H1 (cell line): ENCODE results near the gene CFDP1. TPM values are rescaled to one million over a fixed set of nuclear protein-coding genes. Genes with fewer than 3 reads are reported as not detected.

ENCODE experiments used
- CTCF ChIA-PET: fragments of 300-600 bp; sonication (Branson Sonifier 250); formaldehyde crosslinking; loops from one replicate; lab custom pipeline; 2021; ENCODE audit not compliant: partially characterized antibody; lab: Charles Lee
- POLR2A ChIA-PET: fragments of 300-600 bp; sonication (Branson Sonifier 250); formaldehyde crosslinking; loops from one replicate; lab custom pipeline; 2021; ENCODE audit warnings: inconsistent platforms; ENCODE audit not compliant: partially characterized antibody; lab: Charles Lee
- DNase-seq, 2 experiments: peaks; one replicate each; pipeline versions ENCODE4 v3.0.0 to v3.0.0-alpha.2; 2010 to 2022; ENCODE audit warnings: low spot score in 2 of 2, low read depth in 1 of 2, mixed read lengths in 1 of 2
- FAIRE-seq: peaks from 2 replicates; lab custom pipeline; 2011; peaks lifted over from hg19 to GRCh38; lab: Jason Lieb, UNC
- H2AFZ ChIP-seq: 2 replicates; pipeline ENCODE4 v1.8.1; 2012; ENCODE audit warnings: low read length, inconsistent platforms
- H2AK5ac ChIP-seq: 2 replicates; pipeline ENCODE4 v1.6.1; 2013; ENCODE audit warnings: low read depth, low read length
- H2BK120ac ChIP-seq: replicated peaks from 2 replicates; pipeline ENCODE3; 2013; ENCODE audit warnings: low read depth, low read length, inconsistent platforms
- H2BK12ac ChIP-seq: 2 replicates; pipeline ENCODE4 v1.6.1; 2013; ENCODE audit warnings: low read depth, low read length
- H2BK15ac ChIP-seq: 2 replicates; pipeline ENCODE4 v1.6.1; 2013; ENCODE audit warnings: low read length
- H2BK20ac ChIP-seq: 2 replicates; pipeline ENCODE4 v1.6.1; 2013; ENCODE audit warnings: low read length
- H2BK5ac ChIP-seq: 2 replicates; pipeline ENCODE4 v1.6.1; 2013; ENCODE audit warnings: low read depth, low read length
- H3K14ac ChIP-seq: 2 replicates; pipeline ENCODE4 v1.6.1; 2013; ENCODE audit warnings: inconsistent platforms; ENCODE audit not compliant: insufficient read length
- H3K18ac ChIP-seq: 2 replicates; pipeline ENCODE4 v1.6.1; 2013; ENCODE audit warnings: low read length; ENCODE audit errors: extremely low read depth
- H3K23ac ChIP-seq: 2 replicates; pipeline ENCODE4 v1.6.1; 2013; ENCODE audit warnings: inconsistent platforms; ENCODE audit not compliant: insufficient read length
- H3K23me2 ChIP-seq: 2 replicates; pipeline ENCODE4 v1.6.1; 2013; ENCODE audit warnings: low read depth, low read length
- H3K27ac ChIP-seq: 2 replicates; pipeline ENCODE4 v1.6.1; 2011; ENCODE audit warnings: low read depth, low read length, inconsistent platforms
- H3K27me3 ChIP-seq, 4 experiments: replicated peaks in 1 of 4; 1 replicate in 1 of 4; 2 replicates in 3 of 4; pipeline versions ENCODE4 v1.6.1 to v1.8.1; 2011 to 2013; ENCODE audit warnings: low read length in 3 of 4, mild to moderate bottlenecking in 3 of 4, inconsistent platforms in 2 of 4, mixed read lengths in 2 of 4, moderate library complexity in 1 of 4; ENCODE audit not compliant: control insufficient read depth in 3 of 4, insufficient read depth in 3 of 4; ENCODE audit errors: extremely low read depth in 1 of 4
- H3K36me3 ChIP-seq, 4 experiments: 2 replicates each; pipeline versions ENCODE4 v1.6.1 to v1.8.1; 2011 to 2013; ENCODE audit warnings: mild to moderate bottlenecking in 4 of 4, low read length in 3 of 4, moderate library complexity in 2 of 4, control low read depth in 1 of 4, inconsistent platforms in 1 of 4; ENCODE audit not compliant: insufficient read depth in 4 of 4, control insufficient read depth in 2 of 4
- H3K4ac ChIP-seq: replicated peaks from 2 replicates; pipeline ENCODE3; 2013; ENCODE audit warnings: low read length, low read depth, mixed read lengths, inconsistent platforms; ENCODE audit not compliant: insufficient read length
- H3K4me1 ChIP-seq, 4 experiments: replicated peaks in 1 of 4; 1 replicate in 1 of 4; 2 replicates in 3 of 4; pipeline versions ENCODE4 v1.6.1 to v1.8.1; 2011 to 2013; ENCODE audit warnings: low read length in 3 of 4, inconsistent platforms in 2 of 4, mixed read lengths in 1 of 4; ENCODE audit not compliant: insufficient read depth in 4 of 4, control insufficient read depth in 3 of 4
- H3K4me2 ChIP-seq, 2 experiments: 2 replicates each; pipeline versions ENCODE4 v1.6.1 to v1.8.1; 2011 to 2013; ENCODE audit warnings: low read depth in 2 of 2, low read length in 2 of 2, control low read depth in 1 of 2, inconsistent platforms in 1 of 2, mild to moderate bottlenecking in 1 of 2; ENCODE audit not compliant: insufficient read depth in 1 of 2
- H3K4me3 ChIP-seq, 4 experiments: fragments of 200-600, 300-600 bp in 1 of 4; sonication (generic), shearing (Covaris generic), sonication (Bioruptor Twin) in 1 of 4; 2 replicates each; pipeline versions ENCODE4 v1.5.1 to v1.8.1; 2011 to 2016; ENCODE audit warnings: low read length in 4 of 4, low read depth in 3 of 4, control low read depth in 2 of 4, inconsistent platforms in 2 of 4, mild to moderate bottlenecking in 2 of 4, mixed read lengths in 1 of 4, moderate library complexity in 1 of 4; ENCODE audit not compliant: insufficient read depth in 2 of 4; ENCODE audit errors: extremely low read depth in 1 of 4
- H3K56ac ChIP-seq: replicated peaks from 2 replicates; pipeline ENCODE3; 2013; ENCODE audit warnings: low read depth, mild to moderate bottlenecking, mixed read lengths, low read length, inconsistent platforms; ENCODE audit not compliant: insufficient read length
- H3K79me1 ChIP-seq: 2 replicates; pipeline ENCODE4 v1.6.1; 2013; ENCODE audit warnings: low read depth, low read length, control low read depth
- H3K79me2 ChIP-seq, 2 experiments: 2 replicates each; pipeline versions ENCODE4 v1.6.1 to v1.8.1; 2012 to 2013; ENCODE audit warnings: low read length in 2 of 2, mild to moderate bottlenecking in 2 of 2, inconsistent platforms in 1 of 2; ENCODE audit not compliant: insufficient read depth in 2 of 2, control insufficient read depth in 1 of 2
- H3K9ac ChIP-seq, 4 experiments: replicated peaks in 1 of 4; 1 replicate in 1 of 4; 2 replicates in 3 of 4; pipeline versions ENCODE4 v1.6.1 to v1.8.1; 2011 to 2013; ENCODE audit warnings: low read depth in 3 of 4, low read length in 3 of 4, control low read depth in 2 of 4, mild to moderate bottlenecking in 2 of 4, moderate library complexity in 2 of 4, inconsistent platforms in 1 of 4; ENCODE audit errors: extremely low read depth in 1 of 4
- H3K9me3 ChIP-seq, 2 experiments: 2 replicates each; pipeline versions ENCODE4 v1.6.1 to v1.8.1; 2012 to 2013; ENCODE audit warnings: mild to moderate bottlenecking in 2 of 2, moderate library complexity in 2 of 2, control low read depth in 1 of 2, inconsistent platforms in 1 of 2, low read depth in 1 of 2, low read length in 1 of 2, mixed read lengths in 1 of 2; ENCODE audit not compliant: insufficient read depth in 2 of 2
- H4K20me1 ChIP-seq, 2 experiments: replicated peaks in 1 of 2; 2 replicates each; pipeline versions ENCODE3 to v1.8.1; 2011 to 2013; ENCODE audit warnings: inconsistent platforms in 2 of 2, low read length in 2 of 2, mild to moderate bottlenecking in 1 of 2; ENCODE audit not compliant: insufficient read depth in 2 of 2, control insufficient read depth in 1 of 2
- H4K5ac ChIP-seq: 2 replicates; pipeline ENCODE4 v1.6.1; 2013; ENCODE audit warnings: low read length, low read depth, mixed read lengths, inconsistent platforms; ENCODE audit not compliant: insufficient read length
- H4K8ac ChIP-seq: 2 replicates; pipeline ENCODE4 v1.8.0; 2013; ENCODE audit warnings: mild to moderate bottlenecking, moderate library complexity, low read length, inconsistent platforms; ENCODE audit not compliant: insufficient read depth; ENCODE audit errors: extremely low read depth
- H4K91ac ChIP-seq: replicated peaks from 2 replicates; pipeline ENCODE3; 2013; ENCODE audit warnings: low read length, mixed read lengths, inconsistent platforms; ENCODE audit not compliant: insufficient read length
- CBX5 ChIP-seq: fragments of 300-800, 300-1000 bp; sonication (generic); IDR thresholded peaks from 2 replicates; pipeline ENCODE4 v1.7.1; 2016; ENCODE audit warnings: antibody characterized with exemption, low read length, low read depth
- FOSL1 ChIP-seq: IDR thresholded peaks from 2 replicates; pipeline ENCODE4 v1.6.1; 2011; ENCODE audit warnings: mild to moderate bottlenecking, low read depth, low read length, moderate library complexity; ENCODE audit not compliant: insufficient read depth
- JUN ChIP-seq: IDR thresholded peaks from 2 replicates; pipeline ENCODE4 v1.6.1; 2011; ENCODE audit warnings: low read depth, mild to moderate bottlenecking, improper control_type of control experiment, low read length
- RBBP5 ChIP-seq: IDR thresholded peaks from 2 replicates; pipeline ENCODE4 v1.7.1; 2012; ENCODE audit warnings: low read depth, mild to moderate bottlenecking, inconsistent platforms, low read length, moderate library complexity, borderline replicate concordance
- TBP ChIP-seq: IDR thresholded peaks from 2 replicates; pipeline ENCODE4 v1.6.1; 2011; ENCODE audit warnings: low read depth, low read length, improper control_type of control experiment
- TCF12 ChIP-seq: IDR thresholded peaks from 2 replicates; pipeline ENCODE4 v1.6.1; 2011; ENCODE audit warnings: low read depth, mild to moderate bottlenecking, low read length
- WGBS, 2 experiments: shearing (Covaris generic) in 1 of 2; methylation state at CpG; one replicate each; pipeline versions ENCODE4 v1.1.6 to v1.1.7; 2013 to 2015; ENCODE audit warnings: low lambda C conversion rate in 2 of 2, mixed read lengths in 2 of 2, inconsistent platforms in 1 of 2, low coverage in 1 of 2, missing lambda C conversion rate in 1 of 2; ENCODE audit not compliant: insufficient replicate concordance in 2 of 2, insufficient coverage in 1 of 2, insufficient read length in 1 of 2; ENCODE audit errors: extremely low coverage in 1 of 2, missing lambda C conversion rate in 1 of 2; 5-methylcytosine and 5-hydroxymethylcytosine counted together
- polyA plus RNA-seq, 7 experiments: library from polyadenylated mRNA; depleted of rRNA in 3 of 7; stranded (reverse) in 5 of 7; unstranded in 2 of 7; fragments of >200 nt in 5 of 7; fragments of 200-250 nt in 2 of 7; gene quantifications; 1 replicate in 5 of 7; 2 replicates in 1 of 7; 4 replicates in 1 of 7; pipeline versions ENCODE4 v1.2.1 to v1.2.3, GENCODE V29; 2011 to 2013; ENCODE audit warnings: missing spikeins in 2 of 7, mixed read lengths in 2 of 7
- total RNA-seq: library from RNA; stranded (reverse); fragmentation: NEBNext Ultra II Directional; extraction: Animal tissue kit (Norgen Biotek cat#: 25700); gene quantifications from 2 replicates; pipeline ENCODE4 v1.2.1, GENCODE V29; 2021
- TF ChIP-seq, protein P1 (sequence below): IDR thresholded peaks from 2 replicates; pipeline ENCODE4 v1.6.1; 2011; ENCODE audit warnings: low read depth, mild to moderate bottlenecking, low read length; ENCODE audit not compliant: insufficient read depth

CFDP1 gene
- total and polyA plus RNA-seq, 2 of the 8 experiments (the other 6 are each of a cell fraction or from before 2014, with no cell fraction given): 25.5 to 77.3 TPM

GRCh38 chr16:75294773-75295459 is 138.4 kb downstream of the CFDP1 start:
- no peak overlapping the region for H4K8ac ChIP-seq
- no peaks in the 10 kb centered on the region for H3K4me1 ChIP-seq
- no peak overlapping the region for H4K91ac ChIP-seq
- H2BK12ac ChIP-seq: no peak overlapping the region
- H3K9me3 ChIP-seq: no peaks in the 10 kb centered on the region
- H2BK20ac ChIP-seq: no peak overlapping the region
- no peak overlapping the region for H2BK5ac ChIP-seq
- H2AFZ ChIP-seq: no peak overlapping the region
- POLR2A ChIA-PET: interaction anchor here (1.1 to 1.4 kb wide), 2 partner anchors 43 to 86 kb away, joined by 3 read pairs; no protein-coding TSS in a partner anchor
- no peak overlapping the region for H2AK5ac ChIP-seq
- H3K56ac ChIP-seq: no peak overlapping the region
- H3K27me3 ChIP-seq: no peaks in the 10 kb centered on the region
- peaks cover 0 to 2% of the 10 kb centered on the region in 2 experiments for H4K20me1 ChIP-seq
- no peak overlapping the region for H3K4me3 ChIP-seq
- no peak overlapping the region for H2BK15ac ChIP-seq
- peaks cover 7 to 38% (median 21%) of the 10 kb centered on the region in 4 experiments for H3K36me3 ChIP-seq
- FAIRE-seq: no peak
- no peaks in the 10 kb centered on the region for H3K23me2 ChIP-seq
- 90% methylated on average over 6 of the region's 6 CpGs; no CpG with 5 or more reads in 1 of the 2 experiments for WGBS, 2 experiments
- H3K4ac ChIP-seq: no peak overlapping the region
- no peak for DNase-seq
- no peak overlapping the region for H3K27ac ChIP-seq
- no peak overlapping the region for H3K4me2 ChIP-seq
- no peaks in the 10 kb centered on the region for H3K79me1 ChIP-seq
- H2BK120ac ChIP-seq: no peak overlapping the region
- no peak overlapping the region for H4K5ac ChIP-seq
- H3K9ac ChIP-seq: no peak overlapping the region
- no peaks in the 10 kb centered on the region for H3K79me2 ChIP-seq
- H3K14ac ChIP-seq: no peak overlapping the region
- no peak overlapping the region for H3K18ac ChIP-seq
- CTCF ChIA-PET: interaction anchor here (0.7 to 0.8 kb wide), 2 partner anchors 16 to 61 kb away, joined by 4 to 5 read pairs; no protein-coding TSS in a partner anchor
- no peak overlapping the region for H3K23ac ChIP-seq
- TF ChIP-seq FOSL1 (no peak), RBBP5 (no peak), TCF12 (no peak), TBP (no peak), CBX5 (no peak), JUN (no peak)
- TF ChIP-seq, protein P1, sequence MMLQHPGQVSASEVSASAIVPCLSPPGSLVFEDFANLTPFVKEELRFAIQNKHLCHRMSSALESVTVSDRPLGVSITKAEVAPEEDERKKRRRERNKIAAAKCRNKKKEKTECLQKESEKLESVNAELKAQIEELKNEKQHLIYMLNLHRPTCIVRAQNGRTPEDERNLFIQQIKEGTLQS: no peak
